GM12873 (cell line): Measurements from ENCODE around the gene PRRX2.

ENCODE experiments used
- TF ChIP-seq, protein P1 (sequence below): IDR thresholded peaks from 2 replicates; pipeline ENCODE4 v1.5.1; 2012; ENCODE audit warnings: low read depth, mild to moderate bottlenecking, moderate library complexity, low read length, control low read depth; ENCODE audit not compliant: insufficient read depth; ENCODE audit errors: missing control alignments

PRRX2 gene

DNA sequence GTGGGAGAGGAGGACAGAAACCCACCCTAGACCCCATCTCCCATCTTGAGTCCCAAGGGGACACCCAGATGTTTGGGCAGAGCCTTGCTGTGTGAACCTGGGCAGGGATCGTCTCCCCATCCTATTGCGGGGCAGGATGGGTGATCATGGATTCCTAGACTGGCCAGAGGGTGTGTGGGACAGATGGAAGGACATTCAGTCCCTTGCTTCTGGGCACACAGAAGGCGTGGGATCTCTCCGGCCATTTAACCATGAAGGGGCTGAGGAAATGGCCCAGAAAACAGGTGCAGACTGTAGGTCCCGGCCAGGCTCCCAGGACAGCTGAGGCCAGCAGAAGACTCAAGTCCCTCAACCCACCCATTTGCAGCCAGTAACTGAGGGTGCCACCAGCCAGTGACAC, 57.5 kb downstream of the PRRX2 start:
- TF ChIP-seq, protein P1, sequence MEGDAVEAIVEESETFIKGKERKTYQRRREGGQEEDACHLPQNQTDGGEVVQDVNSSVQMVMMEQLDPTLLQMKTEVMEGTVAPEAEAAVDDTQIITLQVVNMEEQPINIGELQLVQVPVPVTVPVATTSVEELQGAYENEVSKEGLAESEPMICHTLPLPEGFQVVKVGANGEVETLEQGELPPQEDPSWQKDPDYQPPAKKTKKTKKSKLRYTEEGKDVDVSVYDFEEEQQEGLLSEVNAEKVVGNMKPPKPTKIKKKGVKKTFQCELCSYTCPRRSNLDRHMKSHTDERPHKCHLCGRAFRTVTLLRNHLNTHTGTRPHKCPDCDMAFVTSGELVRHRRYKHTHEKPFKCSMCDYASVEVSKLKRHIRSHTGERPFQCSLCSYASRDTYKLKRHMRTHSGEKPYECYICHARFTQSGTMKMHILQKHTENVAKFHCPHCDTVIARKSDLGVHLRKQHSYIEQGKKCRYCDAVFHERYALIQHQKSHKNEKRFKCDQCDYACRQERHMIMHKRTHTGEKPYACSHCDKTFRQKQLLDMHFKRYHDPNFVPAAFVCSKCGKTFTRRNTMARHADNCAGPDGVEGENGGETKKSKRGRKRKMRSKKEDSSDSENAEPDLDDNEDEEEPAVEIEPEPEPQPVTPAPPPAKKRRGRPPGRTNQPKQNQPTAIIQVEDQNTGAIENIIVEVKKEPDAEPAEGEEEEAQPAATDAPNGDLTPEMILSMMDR: no peak

DNA sequence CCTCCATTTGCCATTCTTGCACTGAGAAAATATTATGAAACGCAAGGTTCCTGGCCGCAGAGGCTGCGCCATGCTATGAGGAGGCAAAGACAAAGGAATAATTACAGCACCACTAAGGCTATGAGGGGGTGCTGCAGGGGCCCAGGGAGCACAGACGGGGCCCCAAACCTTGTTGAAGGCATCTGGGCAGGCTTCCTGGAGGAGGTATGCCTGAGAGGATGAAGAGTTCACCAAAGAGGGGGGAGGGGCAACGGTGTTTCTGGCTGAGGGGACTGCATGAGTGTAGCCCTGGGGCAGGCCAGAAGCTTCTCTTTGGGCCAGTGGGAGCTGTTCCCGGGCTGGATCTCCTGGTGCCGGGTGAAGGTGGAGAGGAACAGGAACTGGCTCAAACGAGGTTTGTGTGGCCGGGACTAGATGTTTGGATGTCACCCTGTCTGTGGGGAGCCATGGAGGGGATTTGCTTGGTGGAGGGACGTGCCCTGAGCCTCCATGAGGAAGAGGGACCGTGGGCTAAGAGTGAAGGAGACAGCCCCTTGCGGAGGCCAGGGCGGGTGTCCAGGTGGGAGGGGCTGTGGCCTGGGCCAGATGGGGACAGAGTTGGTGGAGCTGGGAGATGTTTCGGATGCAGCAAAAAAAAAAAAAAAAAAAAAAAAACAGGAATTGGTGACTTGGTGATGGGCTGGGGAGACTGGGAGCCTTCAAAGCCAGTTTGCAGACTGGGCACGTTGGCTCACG, 59.2 kb downstream of the PRRX2 start:
- TF ChIP-seq, protein P1: no peak

DNA sequence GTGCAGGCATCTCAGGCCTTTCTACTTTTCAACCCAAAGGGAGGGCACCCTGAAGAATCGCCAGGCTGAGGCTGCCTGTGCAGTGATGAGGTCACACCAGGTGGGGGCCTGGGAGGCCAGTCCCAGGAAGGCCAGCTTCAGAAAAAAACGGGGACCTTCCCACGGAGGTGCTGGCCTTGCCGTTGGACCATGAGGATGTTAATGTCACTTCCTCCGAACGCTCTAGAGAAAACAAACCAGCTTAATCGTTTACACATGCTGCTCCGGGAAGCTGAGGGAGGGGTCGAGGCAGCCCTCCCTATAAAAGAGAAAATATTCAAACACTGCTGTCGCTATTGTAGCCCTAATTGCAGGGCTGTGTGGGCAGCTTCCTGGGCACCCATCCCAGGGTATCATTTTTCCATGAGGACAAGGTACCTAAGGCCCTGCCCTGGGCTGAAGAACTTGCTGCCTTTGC, 60.4 kb downstream of the PRRX2 start:
- TF ChIP-seq, protein P1: no peak

DNA sequence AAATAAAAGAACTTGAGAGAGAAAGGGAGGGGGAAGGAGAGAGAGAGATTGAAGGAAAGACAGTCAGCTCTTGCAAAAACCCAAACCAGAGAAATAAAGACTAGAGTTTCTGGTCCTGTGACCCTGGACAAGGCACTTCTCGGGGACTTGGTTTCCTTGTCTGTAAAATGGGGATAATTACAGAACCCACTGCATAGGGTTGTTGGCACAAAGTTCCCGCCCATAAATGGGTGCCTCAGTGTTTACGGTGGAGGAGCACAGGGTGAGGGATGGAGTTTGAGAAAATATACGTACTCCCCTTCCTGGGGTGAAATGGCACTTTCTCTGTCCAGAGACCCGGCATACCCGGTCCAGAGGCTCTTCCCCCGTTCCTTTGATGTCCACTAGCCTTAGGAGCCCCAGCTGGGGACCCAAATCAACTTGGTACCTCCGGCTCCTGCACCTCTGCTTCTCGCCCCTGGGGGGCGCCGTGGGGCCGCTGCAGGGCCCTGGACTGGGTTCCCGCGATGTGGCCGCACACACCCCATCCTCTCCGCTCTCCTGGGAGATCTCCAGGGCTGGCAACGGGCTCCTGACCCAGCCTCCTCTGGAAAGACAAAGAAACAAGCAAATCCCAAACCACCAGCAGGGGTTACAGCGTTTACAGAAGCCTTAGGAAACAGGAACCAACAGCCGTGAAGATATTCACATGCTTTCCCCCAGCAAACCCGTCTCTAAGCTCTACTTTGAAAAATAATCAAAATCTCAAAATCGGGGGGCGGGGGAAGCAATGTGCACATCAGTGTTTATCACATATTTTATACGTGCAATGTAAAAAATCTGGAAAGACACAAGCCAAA, 61.1 kb downstream of the PRRX2 start:
- TF ChIP-seq, protein P1: peak; percentile 90

DNA sequence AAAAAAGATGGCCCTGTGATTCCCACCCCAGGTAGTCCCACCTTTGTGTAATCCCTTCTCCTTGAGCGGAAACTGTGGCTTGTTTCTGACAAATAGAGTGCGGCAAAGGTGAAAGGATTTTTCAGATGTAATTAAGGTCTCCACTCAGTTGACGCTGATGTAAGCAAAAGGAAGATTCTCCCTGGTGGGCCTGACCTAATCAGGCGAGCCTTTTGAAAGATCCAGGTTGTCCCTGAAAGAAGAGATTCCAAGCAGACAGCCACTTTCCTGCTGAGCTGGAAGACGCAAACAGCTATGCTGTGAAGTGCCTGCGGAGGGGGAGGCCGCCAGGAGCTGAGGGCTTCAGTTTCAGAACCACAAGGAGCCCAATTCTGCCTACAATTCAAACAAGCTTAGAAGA, 63.3 kb downstream of the PRRX2 start:
- TF ChIP-seq, protein P1: no peak

DNA sequence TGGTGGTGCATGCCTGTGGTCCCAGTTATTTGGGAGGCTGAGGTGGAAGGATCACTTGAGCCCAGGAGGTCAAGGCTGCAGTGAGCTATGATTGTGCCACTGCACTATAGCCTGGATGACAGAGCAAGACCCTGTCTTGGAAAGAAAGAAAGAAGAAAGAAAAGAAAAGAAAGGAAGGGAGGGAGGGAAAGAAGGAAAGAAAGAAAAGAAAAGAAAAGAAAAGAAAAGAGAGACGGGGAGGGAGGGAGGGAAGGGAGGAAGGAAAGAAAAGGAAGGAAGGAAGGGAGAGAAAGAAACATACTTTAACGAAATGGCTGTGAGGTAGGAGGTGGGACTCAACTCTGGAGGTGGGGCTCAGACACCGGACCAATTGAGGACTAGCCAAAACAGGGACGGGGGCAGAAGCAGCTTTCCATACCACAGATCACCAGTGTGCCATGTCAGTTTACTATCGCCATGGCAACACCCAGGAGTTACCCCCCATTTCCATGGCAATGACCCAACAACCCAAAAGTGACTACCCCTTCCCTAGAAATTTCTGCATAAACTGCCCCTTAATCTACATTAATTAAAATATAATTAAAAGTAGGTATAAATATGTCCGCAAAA, 66.1 kb downstream of the PRRX2 start:
- TF ChIP-seq, protein P1: no peak

DNA sequence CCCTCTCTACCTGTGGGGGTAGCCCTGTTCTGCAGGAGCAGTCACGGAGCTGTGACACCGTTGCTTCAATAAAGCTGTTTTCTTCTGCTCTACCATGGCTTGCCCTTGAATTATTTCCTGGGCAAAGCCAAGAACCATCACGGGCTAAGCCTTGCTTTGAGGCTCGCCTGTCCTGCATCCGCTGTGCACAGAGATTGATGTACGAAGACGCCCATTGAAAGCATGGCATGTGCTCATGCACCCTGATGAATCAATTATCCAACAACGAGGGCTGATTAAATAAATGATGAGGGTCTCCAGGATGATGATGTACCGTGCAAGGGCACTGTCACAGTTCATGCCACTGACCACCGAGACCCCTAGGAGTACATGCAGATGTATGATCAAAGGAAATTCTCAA, 66.7 kb downstream of the PRRX2 start:
- TF ChIP-seq, protein P1: no peak
